PFSK-1 (cell line): ENCODE data around the gene STAT3.

ENCODE experiments used
- FOXP2 ChIP-seq: optimal IDR thresholded peaks from 2 replicates; pipeline ENCODE3; 2011; ENCODE audit warnings: borderline replicate concordance, control low read depth, inconsistent platforms; ENCODE audit not compliant: insufficient read depth; ENCODE audit errors: extremely low read length, extremely low read depth
- POLR2AphosphoS5 ChIP-seq: IDR thresholded peaks from 2 replicates; pipeline ENCODE4 v1.6.1; 2012; ENCODE audit warnings: low read depth, mild to moderate bottlenecking, control low read depth, low read length, moderate library complexity
- REST ChIP-seq, 2 experiments: IDR thresholded peaks; 2 replicates each; pipeline versions ENCODE4 v1.6.1 to v1.8.0; 2011 to 2012; ENCODE audit warnings: low read depth in 2 of 2, low read length in 2 of 2, control low read depth in 1 of 2, inconsistent platforms in 1 of 2, mild to moderate bottlenecking in 1 of 2, moderate library complexity in 1 of 2; ENCODE audit not compliant: insufficient read depth in 1 of 2
- SIN3A ChIP-seq: IDR thresholded peaks from 2 replicates; pipeline ENCODE4 v1.6.1; 2012; ENCODE audit warnings: mild to moderate bottlenecking, low read length, moderate library complexity, borderline replicate concordance; ENCODE audit not compliant: insufficient read depth
- TAF1 ChIP-seq: IDR thresholded peaks from 2 replicates; pipeline ENCODE4 v1.6.1; 2012; ENCODE audit warnings: low read length, control low read depth, borderline replicate concordance; ENCODE audit not compliant: insufficient read depth

The STAT3 gene

GRCh38 chr17:42306385-42306667 lies 81.9 kb downstream of the STAT3 start:
- TF ChIP-seq FOXP2 (no peak), SIN3A (no peak), REST (IDR thresholded peaks at IDR 0.05; ENCODE audit: insufficient read depth in 1 of 2, low read depth in 2 of 2, low read length in 2 of 2) (no peak), POLR2AphosphoS5 (no peak), TAF1 (no peak)

GRCh38 chr17:42305543-42306384 lies 82.5 kb downstream of the STAT3 start:
- TF ChIP-seq TAF1 (no peak), POLR2AphosphoS5 (no peak), FOXP2 (no peak), SIN3A (no peak), REST (IDR thresholded peaks at IDR 0.05; ENCODE audit: insufficient read depth in 1 of 2, low read depth in 2 of 2, low read length in 2 of 2) (no peak)

DNA sequence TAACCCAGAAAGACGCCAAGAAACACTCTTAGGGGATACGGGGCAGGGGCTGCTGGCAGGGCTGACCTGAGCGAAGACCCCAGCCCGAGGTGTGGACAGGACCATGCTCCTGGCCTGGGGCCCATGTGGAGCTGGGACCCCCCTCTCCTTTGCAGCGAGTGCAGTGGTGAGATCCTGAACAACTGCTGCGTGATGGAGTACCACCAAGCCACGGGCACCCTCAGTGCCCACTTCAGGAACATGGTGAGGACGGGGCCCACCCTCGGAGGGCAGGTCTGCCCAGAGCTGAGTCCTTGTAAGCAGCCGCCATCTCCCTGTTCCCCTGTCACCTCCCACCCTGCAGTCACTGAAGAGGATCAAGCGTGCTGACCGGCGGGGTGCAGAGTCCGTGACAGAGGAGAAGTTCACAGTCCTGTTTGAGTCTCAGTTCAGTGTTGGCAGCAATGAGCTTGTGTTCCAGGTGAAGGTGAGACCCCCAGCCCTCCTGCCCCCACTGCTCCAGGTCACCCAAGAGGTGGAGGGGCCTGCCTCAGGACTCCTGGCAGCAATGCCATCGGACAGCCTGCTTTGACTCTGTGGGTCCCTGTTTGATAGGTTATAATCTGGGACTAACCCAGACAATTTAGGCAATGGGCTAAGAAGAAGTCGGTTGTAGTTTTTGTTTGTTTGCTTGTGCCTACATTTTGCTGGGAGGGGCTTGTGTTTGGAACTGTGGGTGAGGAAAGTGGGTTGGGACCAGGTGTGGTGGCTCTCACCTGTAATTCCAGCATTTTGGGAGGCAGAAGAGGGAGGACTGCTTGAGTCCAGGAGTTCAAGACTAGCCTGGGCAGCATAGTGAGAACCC lies 83.8 kb downstream of the STAT3 start:
- TF ChIP-seq POLR2AphosphoS5 = no peak
- TF ChIP-seq SIN3A = no peak
- TF ChIP-seq REST (IDR thresholded peaks at IDR 0.05; ENCODE audit: insufficient read depth in 1 of 2, low read depth in 2 of 2, low read length in 2 of 2) = no peak
- no peak for TF ChIP-seq TAF1
- no peak for TF ChIP-seq FOXP2

DNA sequence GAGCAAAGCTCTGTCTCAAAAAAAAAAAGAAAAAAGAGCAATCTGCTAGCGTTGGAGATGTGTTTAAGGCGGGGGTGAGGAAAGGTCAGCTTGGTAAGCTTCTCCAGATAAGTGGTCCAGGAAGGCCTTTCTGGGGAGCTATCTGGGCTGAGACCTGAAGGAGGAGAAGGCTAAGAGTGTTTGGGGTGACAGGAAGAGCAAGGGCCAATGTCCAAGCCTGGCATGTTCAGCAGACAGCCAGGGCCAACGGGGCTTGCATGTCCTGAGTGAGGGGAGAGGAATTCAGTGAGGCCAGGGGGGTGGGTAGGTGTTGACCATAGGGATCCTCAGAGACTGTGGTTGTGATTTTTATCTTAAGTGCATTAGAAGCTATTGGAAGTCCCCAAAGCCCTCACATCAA lies 84.5 kb downstream of the STAT3 start:
- TF ChIP-seq POLR2AphosphoS5 (no peak), REST (IDR thresholded peaks at IDR 0.05; ENCODE audit: insufficient read depth in 1 of 2, low read depth in 2 of 2, low read length in 2 of 2) (no peak), TAF1 (no peak), FOXP2 (no peak), SIN3A (no peak)
